Measurements from ENCODE around the gene ABTB2. TPM values are rescaled to one million over a fixed set of nuclear protein-coding genes. Genes with fewer than 3 reads are reported as not detected.

The ABTB2 gene
- total RNA-seq, 1 donor: 5.1 TPM

DNA sequence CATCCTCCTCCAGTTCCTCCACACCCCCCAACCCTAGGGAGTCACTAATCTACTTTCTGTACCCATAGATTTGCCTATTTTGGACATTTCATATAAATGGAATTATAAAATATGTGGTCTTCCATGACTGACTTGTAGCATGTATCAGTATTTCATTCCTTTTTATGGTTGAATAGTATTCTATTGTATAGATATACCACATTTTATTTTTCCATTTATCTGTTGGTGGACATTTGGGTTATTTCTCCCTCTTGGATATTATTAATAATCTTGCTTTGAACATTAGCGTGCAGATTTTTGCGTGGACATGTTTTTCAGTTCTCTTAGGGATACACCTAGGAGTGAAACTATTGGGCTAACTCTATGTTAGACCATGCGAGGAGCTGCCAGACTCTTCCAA, 229.0 kb downstream of the ABTB2 start:
- DNase-seq (ENCODE audit: insufficient read length, low spot score, missing footprints): no peak
- Histone ChIP-seq H3K4me1 (ENCODE audit: insufficient read depth, low read length) (no peaks in the 10 kb centered on the region), H3K79me2 (ENCODE audit: insufficient read depth, low read length) (no peaks in the 10 kb centered on the region), H3K4me2 (ENCODE audit: insufficient read depth, low read length) (no peak overlapping the region), H3K36me3 (ENCODE audit: insufficient read depth, low read length) (peaks cover 83% of the 10 kb centered on the region), H3K4me3 (ENCODE audit: insufficient read depth, low read length) (no peak overlapping the region), H3K9me3 (ENCODE audit: low read depth, low read length) (no peaks in the 10 kb centered on the region), H3K27ac (ENCODE audit: low read depth, low read length) (no peak overlapping the region), H3K27me3 (ENCODE audit: insufficient read depth, low read length) (no peaks in the 10 kb centered on the region), H2AFZ (ENCODE audit: low read length) (no peak overlapping the region), H4K20me1 (ENCODE audit: insufficient read depth, low read length) (no peaks in the 10 kb centered on the region)
- TF ChIP-seq, protein P1, sequence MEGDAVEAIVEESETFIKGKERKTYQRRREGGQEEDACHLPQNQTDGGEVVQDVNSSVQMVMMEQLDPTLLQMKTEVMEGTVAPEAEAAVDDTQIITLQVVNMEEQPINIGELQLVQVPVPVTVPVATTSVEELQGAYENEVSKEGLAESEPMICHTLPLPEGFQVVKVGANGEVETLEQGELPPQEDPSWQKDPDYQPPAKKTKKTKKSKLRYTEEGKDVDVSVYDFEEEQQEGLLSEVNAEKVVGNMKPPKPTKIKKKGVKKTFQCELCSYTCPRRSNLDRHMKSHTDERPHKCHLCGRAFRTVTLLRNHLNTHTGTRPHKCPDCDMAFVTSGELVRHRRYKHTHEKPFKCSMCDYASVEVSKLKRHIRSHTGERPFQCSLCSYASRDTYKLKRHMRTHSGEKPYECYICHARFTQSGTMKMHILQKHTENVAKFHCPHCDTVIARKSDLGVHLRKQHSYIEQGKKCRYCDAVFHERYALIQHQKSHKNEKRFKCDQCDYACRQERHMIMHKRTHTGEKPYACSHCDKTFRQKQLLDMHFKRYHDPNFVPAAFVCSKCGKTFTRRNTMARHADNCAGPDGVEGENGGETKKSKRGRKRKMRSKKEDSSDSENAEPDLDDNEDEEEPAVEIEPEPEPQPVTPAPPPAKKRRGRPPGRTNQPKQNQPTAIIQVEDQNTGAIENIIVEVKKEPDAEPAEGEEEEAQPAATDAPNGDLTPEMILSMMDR (IDR thresholded peaks at IDR 0.05; ENCODE audit: extremely low read depth, low read depth, low read length): no peak

DNA sequence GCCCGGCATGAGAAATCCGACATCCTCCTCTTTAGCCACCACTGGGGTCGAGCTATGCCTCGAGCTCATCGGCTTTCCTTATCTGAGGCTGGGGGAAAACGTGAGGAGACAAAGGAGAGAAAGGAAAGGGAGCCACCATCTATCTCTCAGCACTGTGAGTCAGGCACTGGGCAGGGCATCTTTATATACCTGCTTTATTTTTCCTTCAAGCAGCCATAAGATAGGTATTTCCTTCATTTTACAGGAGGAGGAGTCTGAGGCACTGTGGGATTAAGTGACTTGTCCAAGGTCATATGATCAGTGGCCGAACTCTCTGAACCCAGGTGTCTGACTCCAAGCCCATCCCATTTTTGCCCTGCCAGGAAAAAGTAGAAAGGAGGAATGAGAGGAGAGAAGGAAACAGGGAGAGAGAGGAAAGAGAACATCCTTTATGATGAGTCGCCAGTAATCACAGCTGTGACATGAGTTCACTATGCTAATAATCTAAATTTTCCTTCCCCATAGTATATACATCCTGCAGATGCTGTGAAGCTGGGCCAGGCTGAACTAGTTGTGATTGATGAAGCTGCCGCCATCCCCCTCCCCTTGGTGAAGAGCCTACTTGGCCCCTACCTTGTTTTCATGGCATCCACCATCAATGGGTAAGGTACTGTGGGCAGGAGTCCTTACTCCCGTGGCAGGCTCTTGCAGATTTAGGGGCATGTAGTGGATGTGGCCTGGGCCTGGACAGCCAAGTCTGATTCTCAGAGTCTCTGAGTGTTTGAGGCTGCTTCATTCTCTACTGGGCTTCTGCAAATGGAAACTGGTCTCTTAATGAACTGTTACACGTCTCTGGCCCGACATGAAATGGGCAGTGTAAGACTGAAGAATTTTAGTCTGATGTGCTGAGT, 230.6 kb downstream of the ABTB2 start:
- Histone ChIP-seq H3K36me3 (ENCODE audit: insufficient read depth, low read length) (peaks cover 83% of the 10 kb centered on the region), H3K27me3 (ENCODE audit: insufficient read depth, low read length) (no peaks in the 10 kb centered on the region), H3K4me3 (ENCODE audit: insufficient read depth, low read length) (no peak overlapping the region), H3K79me2 (ENCODE audit: insufficient read depth, low read length) (no peaks in the 10 kb centered on the region), H3K4me1 (ENCODE audit: insufficient read depth, low read length) (no peaks in the 10 kb centered on the region), H3K9me3 (ENCODE audit: low read depth, low read length) (no peaks in the 10 kb centered on the region), H2AFZ (ENCODE audit: low read length) (no peak overlapping the region), H3K27ac (ENCODE audit: low read depth, low read length) (no peak overlapping the region), H4K20me1 (ENCODE audit: insufficient read depth, low read length) (no peaks in the 10 kb centered on the region), H3K4me2 (ENCODE audit: insufficient read depth, low read length) (no peak overlapping the region)
- TF ChIP-seq, protein P1 (IDR thresholded peaks at IDR 0.05; ENCODE audit: extremely low read depth, low read depth, low read length): no peak
- no peak for DNase-seq (ENCODE audit: insufficient read length, low spot score, missing footprints)

DNA sequence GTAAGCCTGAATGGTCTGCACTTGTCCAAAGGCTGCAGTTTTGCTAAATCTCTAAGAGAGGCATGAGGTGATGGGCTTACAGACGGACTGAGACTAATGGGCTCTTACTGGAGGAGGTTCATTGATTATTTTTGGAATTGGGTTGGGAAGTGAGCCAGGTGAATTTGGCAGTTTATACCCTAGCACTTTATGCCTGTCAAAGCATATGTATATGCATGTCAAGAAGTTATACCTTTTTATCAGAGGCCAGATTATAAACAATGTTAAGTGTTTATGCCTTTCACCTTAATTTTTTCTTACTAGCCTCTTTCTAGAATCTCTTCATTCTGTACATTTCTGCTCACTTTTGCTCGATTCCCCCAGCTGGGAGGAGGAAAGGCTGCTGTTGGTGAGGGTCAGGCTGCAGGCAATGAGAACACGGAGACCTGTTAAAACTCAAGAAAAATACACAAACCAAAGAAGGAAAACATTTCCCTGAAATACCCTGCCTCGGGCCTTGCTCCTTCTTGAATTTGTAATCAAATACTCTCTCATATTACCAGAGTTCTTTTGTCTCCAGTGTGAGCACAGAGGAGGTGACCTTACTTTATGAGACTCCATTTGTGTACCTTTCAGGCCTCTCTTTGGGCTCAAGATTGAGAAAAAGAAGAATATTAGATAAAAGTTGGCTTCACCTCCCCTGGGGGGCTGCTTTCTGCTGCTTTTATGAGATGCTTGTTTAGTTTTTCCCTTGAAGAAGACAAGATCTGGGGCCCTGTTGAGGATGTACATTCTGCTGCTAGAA, 232.7 kb downstream of the ABTB2 start:
- Histone ChIP-seq H2AFZ (ENCODE audit: low read length) (no peak overlapping the region), H3K27me3 (ENCODE audit: insufficient read depth, low read length) (no peaks in the 10 kb centered on the region), H3K4me3 (ENCODE audit: insufficient read depth, low read length) (no peak overlapping the region), H3K79me2 (ENCODE audit: insufficient read depth, low read length) (no peaks in the 10 kb centered on the region), H3K4me2 (ENCODE audit: insufficient read depth, low read length) (no peak overlapping the region), H4K20me1 (ENCODE audit: insufficient read depth, low read length) (no peaks in the 10 kb centered on the region), H3K4me1 (ENCODE audit: insufficient read depth, low read length) (no peaks in the 10 kb centered on the region), H3K27ac (ENCODE audit: low read depth, low read length) (no peak overlapping the region), H3K9me3 (ENCODE audit: low read depth, low read length) (no peaks in the 10 kb centered on the region), H3K36me3 (ENCODE audit: insufficient read depth, low read length) (peaks cover 83% of the 10 kb centered on the region)
- TF ChIP-seq, protein P1 (IDR thresholded peaks at IDR 0.05; ENCODE audit: extremely low read depth, low read depth, low read length): no peak
- DNase-seq (ENCODE audit: insufficient read length, low spot score, missing footprints): no peak

DNA sequence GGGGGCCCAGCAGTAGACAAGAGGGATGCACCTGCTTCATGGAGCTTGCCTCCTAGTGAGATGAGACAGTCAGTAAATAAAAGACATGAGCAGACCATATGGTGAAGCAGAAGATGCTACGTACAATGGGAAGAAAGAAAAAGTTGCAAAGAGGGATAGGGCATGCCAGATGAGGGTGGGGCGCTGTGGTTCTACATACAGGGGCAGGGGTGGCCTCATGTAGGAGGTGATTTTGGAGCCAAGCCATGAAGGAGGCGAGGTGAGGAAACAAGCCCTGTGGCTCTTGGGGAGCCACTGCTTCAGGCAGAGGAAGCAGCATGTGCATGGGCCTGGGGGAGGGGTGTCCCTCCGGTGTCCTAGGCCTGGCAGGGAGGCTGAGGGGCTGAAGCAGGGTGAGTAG, 237.2 kb downstream of the ABTB2 start:
- H3K27ac ChIP-seq (ENCODE audit: low read depth, low read length): no peak overlapping the region
- H3K4me2 ChIP-seq (ENCODE audit: insufficient read depth, low read length): no peak overlapping the region
- no peak overlapping the region for H3K4me3 ChIP-seq (ENCODE audit: insufficient read depth, low read length)
- H4K20me1 ChIP-seq (ENCODE audit: insufficient read depth, low read length): no peaks in the 10 kb centered on the region
- TF ChIP-seq, protein P1 (IDR thresholded peaks at IDR 0.05; ENCODE audit: extremely low read depth, low read depth, low read length): no peak
- H3K9me3 ChIP-seq (ENCODE audit: low read depth, low read length): no peaks in the 10 kb centered on the region
- DNase-seq (ENCODE audit: insufficient read length, low spot score, missing footprints): no peak
- H3K36me3 ChIP-seq (ENCODE audit: insufficient read depth, low read length): peaks cover 85% of the 10 kb centered on the region
- H3K27me3 ChIP-seq (ENCODE audit: insufficient read depth, low read length): no peaks in the 10 kb centered on the region
- H3K79me2 ChIP-seq (ENCODE audit: insufficient read depth, low read length): peaks cover 1% of the 10 kb centered on the region
- no peak overlapping the region for H2AFZ ChIP-seq (ENCODE audit: low read length)
- no peaks in the 10 kb centered on the region for H3K4me1 ChIP-seq (ENCODE audit: insufficient read depth, low read length)

Measured in osteoblast (primary cell).